ENCODE data around the gene ARAP3. TPM values are rescaled to one million over a fixed set of nuclear protein-coding genes. Genes with fewer than 3 reads are reported as not detected.

The ARAP3 gene
- total and polyA plus RNA-seq, 2 donors (not counting 1 experiment from before 2014, with no cell fraction given): 0.34 to 3.7 TPM

DNA sequence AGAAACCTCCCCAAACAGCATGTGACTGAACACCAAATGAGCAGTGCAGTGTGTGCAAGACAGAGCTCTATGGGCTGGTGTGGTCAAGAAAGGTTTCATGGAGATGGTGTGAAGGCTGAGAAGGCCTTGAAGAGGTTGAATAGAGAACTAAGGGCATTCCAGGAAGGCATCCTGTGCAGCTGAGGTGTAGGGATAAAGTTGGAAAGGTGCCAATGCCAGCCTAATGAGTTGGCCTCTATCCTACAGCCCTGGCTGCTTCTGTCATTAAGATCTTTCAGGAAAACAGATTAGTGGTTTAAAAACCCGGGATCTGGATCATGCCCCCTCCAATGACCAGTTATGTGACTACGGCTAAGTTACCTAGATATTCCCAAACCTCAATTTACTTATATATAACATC, 49.4 kb downstream of the ARAP3 start:
- H2AFZ ChIP-seq (ENCODE audit: insufficient read depth, low read depth, low read length, poor library complexity, severe bottlenecking): no peak overlapping the region
- H3K27ac ChIP-seq (ENCODE audit: low read length in 2 of 2): no peak overlapping the region
- no peak for DNase-seq
- peaks cover 23% of the 10 kb centered on the region for H4K20me1 ChIP-seq (ENCODE audit: control insufficient read depth, insufficient read depth, low read length, poor library complexity, severe bottlenecking)
- peaks cover 23 to 25% of the 10 kb centered on the region in 2 donors for H3K4me1 ChIP-seq (ENCODE audit: control insufficient read depth in 2 of 2, insufficient read depth in 2 of 2, low read length in 2 of 2)
- Mint-ChIP-seq H3K27me3 (no peaks in the 10 kb centered on the region), H3K4me3 (no peak overlapping the region), H3K4me1 (peaks cover 33% of the 10 kb centered on the region), H3K27ac (no peak overlapping the region), H3K9me3 (ENCODE audit: insufficient read depth) (no peaks in the 10 kb centered on the region)
- TF ChIP-seq EZH2 (IDR thresholded peaks at IDR 0.05; ENCODE audit: borderline replicate concordance, insufficient read depth, low read depth, low read length, poor library complexity, severe bottlenecking): no peak
- TF ChIP-seq, protein P1, sequence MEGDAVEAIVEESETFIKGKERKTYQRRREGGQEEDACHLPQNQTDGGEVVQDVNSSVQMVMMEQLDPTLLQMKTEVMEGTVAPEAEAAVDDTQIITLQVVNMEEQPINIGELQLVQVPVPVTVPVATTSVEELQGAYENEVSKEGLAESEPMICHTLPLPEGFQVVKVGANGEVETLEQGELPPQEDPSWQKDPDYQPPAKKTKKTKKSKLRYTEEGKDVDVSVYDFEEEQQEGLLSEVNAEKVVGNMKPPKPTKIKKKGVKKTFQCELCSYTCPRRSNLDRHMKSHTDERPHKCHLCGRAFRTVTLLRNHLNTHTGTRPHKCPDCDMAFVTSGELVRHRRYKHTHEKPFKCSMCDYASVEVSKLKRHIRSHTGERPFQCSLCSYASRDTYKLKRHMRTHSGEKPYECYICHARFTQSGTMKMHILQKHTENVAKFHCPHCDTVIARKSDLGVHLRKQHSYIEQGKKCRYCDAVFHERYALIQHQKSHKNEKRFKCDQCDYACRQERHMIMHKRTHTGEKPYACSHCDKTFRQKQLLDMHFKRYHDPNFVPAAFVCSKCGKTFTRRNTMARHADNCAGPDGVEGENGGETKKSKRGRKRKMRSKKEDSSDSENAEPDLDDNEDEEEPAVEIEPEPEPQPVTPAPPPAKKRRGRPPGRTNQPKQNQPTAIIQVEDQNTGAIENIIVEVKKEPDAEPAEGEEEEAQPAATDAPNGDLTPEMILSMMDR (IDR thresholded peaks at IDR 0.05): no peak
- ChIA-PET POLR2A (no interaction called here), CTCF (interaction anchor here (0.7 to 10.3 kb wide), 7 partner anchors 8 to 69 kb away, joined by 3 to 124 read pairs (median 7); partner anchors contain the start of gene DIAPH1)
- H3K4me2 ChIP-seq (replicated peaks; ENCODE audit: low read depth, low read length, poor library complexity, severe bottlenecking): no peak overlapping the region
- H3K9ac ChIP-seq (ENCODE audit: low read length): no peak overlapping the region
- no peak for ATAC-seq (ENCODE audit: low read depth)
- H3K36me3 ChIP-seq (replicated peaks in 1 of 2; ENCODE audit: control extremely low read depth in 1 of 2, control insufficient read depth in 1 of 2, extremely low read depth in 1 of 2, insufficient read depth in 2 of 2, low read length in 1 of 2): peaks cover 1 to 44% of the 10 kb centered on the region in 2 experiments
- no CpG with 5 or more reads among the region's 2 CpGs for WGBS (ENCODE audit: insufficient coverage)
- intact Hi-C loops (cut with micrococcal nuclease): no loop called here
- no peaks in the 10 kb centered on the region for H3K27me3 ChIP-seq (replicated peaks in 1 of 4; ENCODE audit: control extremely low read depth in 1 of 4, control insufficient read depth in 3 of 4, insufficient read depth in 4 of 4, low read length in 3 of 4)
- H3K4me3 ChIP-seq (ENCODE audit: control extremely low read depth in 1 of 5, extremely low read depth in 1 of 5, insufficient read depth in 1 of 5, low read depth in 2 of 5, low read length in 4 of 5): no peak overlapping the region
- no peaks in the 10 kb centered on the region for H3K9me3 ChIP-seq (ENCODE audit: control extremely low read depth in 1 of 3, control insufficient read depth in 2 of 3, insufficient read depth in 1 of 3, low read length in 2 of 3)
- peaks cover 70% of the 10 kb centered on the region for H3K79me2 ChIP-seq (ENCODE audit: control insufficient read depth, insufficient read depth, low read length)

DNA sequence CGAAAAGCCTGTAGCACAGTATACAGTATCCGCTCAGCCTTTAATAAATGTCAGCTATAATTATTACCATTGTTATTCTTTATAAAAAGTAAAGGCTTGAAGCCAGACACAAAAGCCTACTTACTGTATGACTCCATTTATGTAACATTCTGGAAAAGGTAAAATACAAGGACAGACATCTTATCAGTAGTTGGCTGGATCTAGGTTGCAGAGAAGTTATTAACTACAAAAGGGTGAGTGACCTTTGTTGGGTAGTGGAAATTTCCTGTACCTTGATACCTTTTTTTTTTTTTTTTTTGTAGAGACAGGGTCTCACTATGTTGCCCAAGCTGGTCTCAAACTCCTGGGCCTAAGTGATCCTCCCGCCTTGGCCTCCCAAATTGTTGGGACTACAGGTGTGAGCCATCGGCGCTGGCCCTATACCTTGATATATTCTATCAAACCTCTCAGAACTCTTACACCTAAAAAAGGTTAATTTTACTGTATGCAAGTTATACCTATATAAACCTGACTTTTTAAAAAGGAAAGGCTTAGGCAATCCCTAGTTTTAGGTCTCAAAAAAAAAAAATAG, 51.4 kb downstream of the ARAP3 start:
- POLR2A ChIA-PET: no interaction called here
- intact Hi-C loops (cut with micrococcal nuclease): no loop called here
- H3K36me3 ChIP-seq (replicated peaks in 1 of 2; ENCODE audit: control extremely low read depth in 1 of 2, control insufficient read depth in 1 of 2, extremely low read depth in 1 of 2, insufficient read depth in 2 of 2, low read length in 1 of 2): peaks cover 1 to 59% of the 10 kb centered on the region in 2 experiments
- Mint-ChIP-seq H3K27me3 (no peaks in the 10 kb centered on the region), H3K27ac (no peak overlapping the region), H3K4me3 (no peak overlapping the region), H3K9me3 (ENCODE audit: insufficient read depth) (no peaks in the 10 kb centered on the region), H3K4me1 (peaks cover 25% of the 10 kb centered on the region)
- H3K27me3 ChIP-seq (replicated peaks in 1 of 4; ENCODE audit: control extremely low read depth in 1 of 4, control insufficient read depth in 3 of 4, insufficient read depth in 4 of 4, low read length in 3 of 4): no peaks in the 10 kb centered on the region
- H2AFZ ChIP-seq (ENCODE audit: insufficient read depth, low read depth, low read length, poor library complexity, severe bottlenecking): no peak overlapping the region
- ATAC-seq (ENCODE audit: low read depth) (no peak), DNase-seq (no peak)
- peaks cover 18% of the 10 kb centered on the region for H4K20me1 ChIP-seq (ENCODE audit: control insufficient read depth, insufficient read depth, low read length, poor library complexity, severe bottlenecking)
- H3K9ac ChIP-seq (ENCODE audit: low read length): no peak overlapping the region
- no peak overlapping the region for H3K27ac ChIP-seq (ENCODE audit: low read length in 2 of 2)
- peaks cover 17 to 19% of the 10 kb centered on the region in 2 donors for H3K4me1 ChIP-seq (ENCODE audit: control insufficient read depth in 2 of 2, insufficient read depth in 2 of 2, low read length in 2 of 2)
- no CpG with 5 or more reads among the region's 5 CpGs for WGBS (ENCODE audit: insufficient coverage)
- TF ChIP-seq EZH2 (IDR thresholded peaks at IDR 0.05; ENCODE audit: borderline replicate concordance, insufficient read depth, low read depth, low read length, poor library complexity, severe bottlenecking): no peak
- H3K79me2 ChIP-seq (ENCODE audit: control insufficient read depth, insufficient read depth, low read length): peaks cover 52% of the 10 kb centered on the region
- H3K9me3 ChIP-seq (ENCODE audit: control extremely low read depth in 1 of 3, control insufficient read depth in 2 of 3, insufficient read depth in 1 of 3, low read length in 2 of 3): no peaks in the 10 kb centered on the region
- no peak overlapping the region for H3K4me2 ChIP-seq (replicated peaks; ENCODE audit: low read depth, low read length, poor library complexity, severe bottlenecking)
- CTCF ChIA-PET: interaction anchor here (0.6 to 10.3 kb wide), 5 partner anchors 11 to 548 kb away, joined by 3 to 124 read pairs (median 6); partner anchors contain the start of gene DIAPH1
- no peak overlapping the region for H3K4me3 ChIP-seq (ENCODE audit: control extremely low read depth in 1 of 5, extremely low read depth in 1 of 5, insufficient read depth in 1 of 5, low read depth in 2 of 5, low read length in 4 of 5)

All from B cell (primary cell).